RWPE2 (cell line): Measurements from ENCODE around the gene RASSF9.
A peak's percentile ranks its signal among the peaks of the same experiment; 100 is the strongest.

Experiments
- ATAC-seq: fragments of 200-7000 bp; cut with Tn5 transposase; 3 replicates; pipeline ENCODE4 v1.9.1; 2021; ENCODE audit warnings: low read depth
- DNase-seq: peaks from one replicate; pipeline ENCODE4 v3.0.0-alpha.2; 2020; ENCODE audit warnings: low spot score
- H3K27ac ChIP-seq: fragments of 450-650 bp; 2 replicates; pipeline ENCODE4 v1.5.1; 2017; ENCODE audit warnings: mild to moderate bottlenecking; ENCODE audit not compliant: poor library complexity, severe bottlenecking
- H3K27me3 ChIP-seq: fragments of 250-450 bp; sonication (Bioruptor Pico); 2 replicates; pipeline ENCODE4 v1.5.1; 2021; ENCODE audit warnings: mild to moderate bottlenecking, moderate library complexity; ENCODE audit not compliant: insufficient read depth, poor library complexity, severe bottlenecking
- H3K36me3 ChIP-seq: fragments of 250-450 bp; sonication (Bioruptor Pico); 2 replicates; pipeline ENCODE4 v1.5.1; 2020; ENCODE audit warnings: low read depth, mild to moderate bottlenecking, moderate library complexity
- H3K4me1 ChIP-seq: fragments of 250-450 bp; sonication (Bioruptor Pico); 2 replicates; pipeline ENCODE4 v1.5.1; 2021; ENCODE audit warnings: mild to moderate bottlenecking, moderate library complexity; ENCODE audit not compliant: insufficient read depth, poor library complexity, severe bottlenecking
- H3K4me3 ChIP-seq: fragments of 250-450 bp; sonication (Bioruptor Pico); 2 replicates; pipeline ENCODE4 v1.5.1; 2021; ENCODE audit warnings: mild to moderate bottlenecking, moderate library complexity; ENCODE audit not compliant: severe bottlenecking
- H3K9me3 ChIP-seq: fragments of 250-450 bp; sonication (Bioruptor Pico); 2 replicates; pipeline ENCODE4 v1.5.1; 2021; ENCODE audit warnings: mild to moderate bottlenecking, moderate library complexity; ENCODE audit not compliant: severe bottlenecking
- TF ChIP-seq, protein P1 (sequence below): fragments of 450-650 bp; IDR thresholded peaks from one replicate; pipeline ENCODE4 v1.5.1; 2017; ENCODE audit warnings: mild to moderate bottlenecking, moderate library complexity; ENCODE audit not compliant: poor library complexity, severe bottlenecking

The RASSF9 gene

DNA sequence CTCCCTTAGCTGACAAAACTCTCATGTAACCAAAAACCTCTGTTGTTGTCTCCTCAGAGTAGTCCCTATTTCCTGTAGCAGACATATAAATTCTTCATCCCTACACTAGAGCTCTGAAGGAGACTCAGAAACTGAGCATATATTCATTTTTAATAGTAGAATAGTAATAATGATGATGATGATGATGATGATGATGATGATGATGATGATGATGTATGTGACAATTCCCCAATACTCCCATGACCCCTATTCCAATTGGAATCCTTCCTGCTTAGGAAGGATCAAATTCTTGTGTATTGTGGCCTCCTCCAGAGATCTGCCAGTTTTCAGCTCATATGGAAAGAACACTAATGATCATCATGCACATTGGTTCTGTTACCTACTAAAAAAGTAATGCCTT lies 26.7 kb downstream of the RASSF9 start:
- DNase-seq (no peak), ATAC-seq (no peak)
- no peak overlapping the region for H3K4me3 ChIP-seq
- H3K36me3 ChIP-seq: no peaks in the 10 kb centered on the region
- no peaks in the 10 kb centered on the region for H3K4me1 ChIP-seq
- TF ChIP-seq, protein P1, sequence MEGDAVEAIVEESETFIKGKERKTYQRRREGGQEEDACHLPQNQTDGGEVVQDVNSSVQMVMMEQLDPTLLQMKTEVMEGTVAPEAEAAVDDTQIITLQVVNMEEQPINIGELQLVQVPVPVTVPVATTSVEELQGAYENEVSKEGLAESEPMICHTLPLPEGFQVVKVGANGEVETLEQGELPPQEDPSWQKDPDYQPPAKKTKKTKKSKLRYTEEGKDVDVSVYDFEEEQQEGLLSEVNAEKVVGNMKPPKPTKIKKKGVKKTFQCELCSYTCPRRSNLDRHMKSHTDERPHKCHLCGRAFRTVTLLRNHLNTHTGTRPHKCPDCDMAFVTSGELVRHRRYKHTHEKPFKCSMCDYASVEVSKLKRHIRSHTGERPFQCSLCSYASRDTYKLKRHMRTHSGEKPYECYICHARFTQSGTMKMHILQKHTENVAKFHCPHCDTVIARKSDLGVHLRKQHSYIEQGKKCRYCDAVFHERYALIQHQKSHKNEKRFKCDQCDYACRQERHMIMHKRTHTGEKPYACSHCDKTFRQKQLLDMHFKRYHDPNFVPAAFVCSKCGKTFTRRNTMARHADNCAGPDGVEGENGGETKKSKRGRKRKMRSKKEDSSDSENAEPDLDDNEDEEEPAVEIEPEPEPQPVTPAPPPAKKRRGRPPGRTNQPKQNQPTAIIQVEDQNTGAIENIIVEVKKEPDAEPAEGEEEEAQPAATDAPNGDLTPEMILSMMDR: no peak
- H3K9me3 ChIP-seq: no peaks in the 10 kb centered on the region
- H3K27me3 ChIP-seq: no peaks in the 10 kb centered on the region
- H3K27ac ChIP-seq: no peak overlapping the region

DNA sequence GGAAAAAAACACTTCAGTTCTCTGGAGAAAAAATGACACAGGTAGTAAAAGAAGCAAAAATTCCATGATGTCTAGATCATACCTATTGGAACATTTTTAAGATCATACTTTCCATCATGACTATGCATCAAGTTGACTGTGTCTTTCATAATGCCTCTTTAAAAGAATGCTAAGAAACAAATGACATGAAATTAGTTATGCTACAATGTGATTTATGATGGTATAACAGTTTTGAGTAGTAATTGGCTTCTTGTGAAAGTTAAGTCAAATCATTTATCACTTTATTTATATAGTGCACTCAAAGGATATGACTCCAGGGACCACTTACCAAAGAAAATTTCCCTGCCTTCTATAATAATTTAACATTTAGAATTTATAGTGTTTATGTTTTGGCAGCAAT lies 28.5 kb downstream of the RASSF9 start:
- no peaks in the 10 kb centered on the region for H3K9me3 ChIP-seq
- H3K36me3 ChIP-seq: no peaks in the 10 kb centered on the region
- H3K27me3 ChIP-seq: no peaks in the 10 kb centered on the region
- ATAC-seq (peak; percentile 35; the same call in 2 of the 3 replicates), DNase-seq (no peak)
- no peak overlapping the region for H3K4me3 ChIP-seq
- no peak overlapping the region for H3K27ac ChIP-seq
- TF ChIP-seq, protein P1: no peak
- H3K4me1 ChIP-seq: no peaks in the 10 kb centered on the region

DNA sequence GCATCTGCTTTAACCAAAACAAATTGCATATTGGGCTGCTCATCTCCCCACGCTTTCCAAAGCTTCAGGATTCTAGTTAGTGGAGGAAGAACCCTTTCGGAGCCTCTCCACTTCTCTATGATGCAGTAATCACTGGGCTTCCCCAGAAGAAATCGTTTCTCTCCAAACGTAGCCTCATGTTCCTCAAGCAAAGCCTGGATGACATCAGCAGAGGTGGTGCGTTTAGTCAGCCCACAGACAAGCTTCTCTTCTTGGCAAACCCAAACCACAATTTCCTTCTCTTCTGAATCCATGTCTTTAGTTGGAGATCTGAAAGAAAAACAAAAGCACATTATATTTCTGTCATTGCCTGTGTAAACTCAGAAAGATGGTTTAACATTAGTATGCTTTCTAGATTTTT lies 30.6 kb downstream of the RASSF9 start:
- Histone ChIP-seq H3K4me1 (no peaks in the 10 kb centered on the region), H3K36me3 (no peaks in the 10 kb centered on the region), H3K27me3 (no peaks in the 10 kb centered on the region), H3K4me3 (no peak overlapping the region), H3K27ac (no peak overlapping the region), H3K9me3 (no peaks in the 10 kb centered on the region)
- DNase-seq (no peak), ATAC-seq (no peak)
- TF ChIP-seq, protein P1: no peak

DNA sequence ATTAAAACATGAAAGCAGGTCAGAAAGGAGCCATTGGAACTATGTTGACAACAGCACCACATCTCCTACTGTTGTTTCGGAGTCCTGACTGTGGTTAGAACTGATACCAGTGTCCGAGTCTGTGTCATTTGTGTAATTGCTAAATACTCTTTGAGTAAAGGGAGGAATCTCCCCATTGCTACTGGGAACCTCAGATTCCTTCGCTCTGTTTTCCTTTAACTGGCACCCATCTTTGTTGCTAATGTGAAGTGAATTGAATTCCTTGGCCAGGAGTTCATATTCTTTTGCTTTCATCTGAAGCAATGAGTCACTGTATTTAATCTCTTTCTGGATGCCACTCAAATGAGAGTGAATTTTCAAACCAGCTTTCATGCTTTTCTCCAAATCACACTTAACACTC lies 31.5 kb downstream of the RASSF9 start:
- H3K36me3 ChIP-seq: no peaks in the 10 kb centered on the region
- no peaks in the 10 kb centered on the region for H3K9me3 ChIP-seq
- TF ChIP-seq, protein P1: no peak
- no peak overlapping the region for H3K27ac ChIP-seq
- H3K4me1 ChIP-seq: no peaks in the 10 kb centered on the region
- no peak for DNase-seq
- H3K27me3 ChIP-seq: no peaks in the 10 kb centered on the region
- peak; percentile 61; the same call in 2 of the 3 replicates for ATAC-seq
- no peak overlapping the region for H3K4me3 ChIP-seq

DNA sequence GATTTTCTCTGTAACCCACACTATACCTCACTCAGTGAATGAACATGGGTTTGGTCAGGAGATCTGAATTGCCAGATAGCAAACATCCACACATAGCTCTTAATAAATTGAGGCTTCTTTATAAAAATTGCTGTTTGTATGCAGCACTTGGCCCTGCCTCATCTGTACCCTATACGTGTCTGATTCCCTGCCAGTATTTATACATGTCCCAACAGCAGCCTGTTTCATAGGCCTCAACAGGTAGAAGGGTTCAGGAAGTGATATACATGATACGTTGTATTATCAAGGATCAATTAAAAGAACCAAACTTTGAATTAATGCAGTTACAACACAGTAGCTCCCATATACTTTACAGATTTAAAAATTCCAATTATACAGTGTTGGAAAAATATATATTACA lies 32.3 kb downstream of the RASSF9 start:
- Histone ChIP-seq H3K36me3 (no peaks in the 10 kb centered on the region), H3K9me3 (no peaks in the 10 kb centered on the region), H3K4me1 (no peaks in the 10 kb centered on the region), H3K27ac (no peak overlapping the region), H3K27me3 (no peaks in the 10 kb centered on the region), H3K4me3 (no peak overlapping the region)
- no peak for ATAC-seq
- no peak for DNase-seq
- TF ChIP-seq, protein P1: no peak
